ENCODE data around the gene MFF. TPM values are rescaled to one million over a fixed set of nuclear protein-coding genes. Genes with fewer than 3 reads are reported as not detected.
"Not testable (repeated sequence)": the region's sequence is repeated elsewhere in the genome, so short reads cannot be mapped to it uniquely, and the experiment has no call there.

The MFF gene
- total and polyA plus RNA-seq, 2 of the 8 experiments (the other 6 are each of a cell fraction or from before 2014, with no cell fraction given): 36.2 to 86.8 TPM

DNA sequence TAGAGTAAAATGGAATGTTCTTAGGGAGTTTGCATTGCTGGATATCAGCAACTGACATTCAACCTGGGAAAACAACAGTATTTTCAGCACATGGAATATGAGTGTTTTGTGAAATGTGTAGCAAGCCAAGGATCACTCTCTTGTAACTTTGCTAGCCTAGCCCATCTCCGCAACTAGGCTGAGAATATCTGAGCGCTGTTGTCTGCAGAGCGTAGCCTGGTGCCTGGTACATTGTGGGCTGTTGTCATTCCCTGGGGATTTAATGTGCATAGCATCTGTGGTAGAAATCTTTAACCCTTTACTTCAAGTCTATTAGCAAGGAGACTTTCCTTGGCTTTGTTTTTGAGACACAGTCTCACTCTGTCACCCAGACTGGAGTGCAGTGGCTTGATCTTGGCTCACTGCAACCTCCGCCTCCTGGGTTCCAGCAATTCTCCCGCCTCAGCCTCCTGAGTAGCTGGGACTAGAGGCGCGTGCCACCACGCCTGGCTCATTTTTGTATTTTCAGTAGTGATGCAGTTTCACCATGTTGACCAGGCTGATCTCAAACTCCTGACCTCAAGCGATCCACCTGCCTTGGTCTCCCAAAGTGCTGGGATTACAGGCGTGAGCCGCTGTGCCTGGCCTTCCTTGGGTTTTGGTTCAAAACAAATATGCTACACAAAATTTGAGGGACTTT is 39.7 kb downstream of the MFF start:
- H3K9me3 ChIP-seq (ENCODE audit: insufficient read depth in 2 of 2, low read depth in 1 of 2, low read length in 1 of 2); H2AFZ ChIP-seq (ENCODE audit: low read length); H2BK5ac ChIP-seq (ENCODE audit: low read depth, low read length); H3K4me1 ChIP-seq (replicated peaks in 1 of 4; ENCODE audit: control insufficient read depth in 3 of 4, insufficient read depth in 4 of 4, low read length in 3 of 4); H3K4me2 ChIP-seq (ENCODE audit: insufficient read depth in 1 of 2, low read depth in 2 of 2, low read length in 2 of 2); H3K14ac ChIP-seq (ENCODE audit: insufficient read length); H3K79me1 ChIP-seq (ENCODE audit: low read depth, low read length); H4K20me1 ChIP-seq (replicated peaks in 1 of 2; ENCODE audit: control insufficient read depth in 1 of 2, insufficient read depth in 2 of 2, low read length in 2 of 2); H2AK5ac ChIP-seq (ENCODE audit: low read depth, low read length); H3K27ac ChIP-seq (ENCODE audit: low read depth, low read length); H2BK12ac ChIP-seq (ENCODE audit: low read depth, low read length); H3K18ac ChIP-seq (ENCODE audit: extremely low read depth, low read length); H3K79me2 ChIP-seq (ENCODE audit: control insufficient read depth in 1 of 2, insufficient read depth in 2 of 2, low read length in 2 of 2); H3K4ac ChIP-seq (replicated peaks; ENCODE audit: insufficient read length, low read depth, low read length); H3K23ac ChIP-seq (ENCODE audit: insufficient read length); H3K36me3 ChIP-seq (ENCODE audit: control insufficient read depth in 2 of 4, insufficient read depth in 4 of 4, low read length in 3 of 4); H3K23me2 ChIP-seq (ENCODE audit: low read depth, low read length); H4K91ac ChIP-seq (replicated peaks; ENCODE audit: insufficient read length, low read length); H3K27me3 ChIP-seq (replicated peaks in 1 of 4; ENCODE audit: control insufficient read depth in 3 of 4, extremely low read depth in 1 of 4, insufficient read depth in 3 of 4, low read length in 3 of 4); H3K56ac ChIP-seq (replicated peaks; ENCODE audit: insufficient read length, low read depth, low read length); DNase-seq (ENCODE audit: low read depth in 1 of 2, low spot score in 2 of 2); H3K9ac ChIP-seq (replicated peaks in 1 of 4; ENCODE audit: extremely low read depth in 1 of 4, low read depth in 3 of 4, low read length in 3 of 4); H2BK20ac ChIP-seq (ENCODE audit: low read length); POLR2A ChIA-PET (ENCODE audit: partially characterized antibody); H4K5ac ChIP-seq (ENCODE audit: insufficient read length, low read depth, low read length); FAIRE-seq; H3K4me3 ChIP-seq (ENCODE audit: extremely low read depth in 1 of 4, insufficient read depth in 2 of 4, low read depth in 3 of 4, low read length in 4 of 4); H4K8ac ChIP-seq (ENCODE audit: extremely low read depth, insufficient read depth, low read length); H2BK15ac ChIP-seq (ENCODE audit: low read length); H2BK120ac ChIP-seq (replicated peaks; ENCODE audit: low read depth, low read length): not testable (repeated sequence)
- 96% methylated on average over 11 of the region's 11 CpGs; no CpG with 5 or more reads in 1 of the 2 experiments for WGBS, 2 experiments (ENCODE audit: extremely low coverage in 1 of 2, insufficient coverage in 1 of 2, insufficient read length in 1 of 2, insufficient replicate concordance in 2 of 2, low coverage in 1 of 2, low lambda C conversion rate in 2 of 2, missing lambda C conversion rate in 1 of 2)
- CTCF ChIA-PET (ENCODE audit: partially characterized antibody): interaction anchor here (0.6 to 1.1 kb wide), 3 partner anchors 13 to 155 kb away, joined by 4 read pairs; partner anchors contain the start of gene TM4SF20

All from H1 (cell line).